H1 (cell line): ENCODE data around the gene FAM167B. TPM values are rescaled to one million over a fixed set of nuclear protein-coding genes. Genes with fewer than 3 reads are reported as not detected.

Experiments
- CTCF ChIA-PET: fragments of 300-600 bp; sonication (Branson Sonifier 250); formaldehyde crosslinking; loops from one replicate; lab custom pipeline; 2021; ENCODE audit not compliant: partially characterized antibody; lab: Charles Lee
- POLR2A ChIA-PET: fragments of 300-600 bp; sonication (Branson Sonifier 250); formaldehyde crosslinking; loops from one replicate; lab custom pipeline; 2021; ENCODE audit warnings: inconsistent platforms; ENCODE audit not compliant: partially characterized antibody; lab: Charles Lee
- DNase-seq, 2 experiments: peaks; one replicate each; pipeline versions ENCODE4 v3.0.0 to v3.0.0-alpha.2; 2010 to 2022; ENCODE audit warnings: low spot score in 2 of 2, low read depth in 1 of 2, mixed read lengths in 1 of 2
- FAIRE-seq: peaks from 2 replicates; lab custom pipeline; 2011; peaks lifted over from hg19 to GRCh38; lab: Jason Lieb, UNC
- H2AFZ ChIP-seq: 2 replicates; pipeline ENCODE4 v1.8.1; 2012; ENCODE audit warnings: low read length, inconsistent platforms
- H2AK5ac ChIP-seq: 2 replicates; pipeline ENCODE4 v1.6.1; 2013; ENCODE audit warnings: low read depth, low read length
- H2BK120ac ChIP-seq: replicated peaks from 2 replicates; pipeline ENCODE3; 2013; ENCODE audit warnings: low read depth, low read length, inconsistent platforms
- H2BK12ac ChIP-seq: 2 replicates; pipeline ENCODE4 v1.6.1; 2013; ENCODE audit warnings: low read depth, low read length
- H2BK15ac ChIP-seq: 2 replicates; pipeline ENCODE4 v1.6.1; 2013; ENCODE audit warnings: low read length
- H2BK20ac ChIP-seq: 2 replicates; pipeline ENCODE4 v1.6.1; 2013; ENCODE audit warnings: low read length
- H2BK5ac ChIP-seq: 2 replicates; pipeline ENCODE4 v1.6.1; 2013; ENCODE audit warnings: low read depth, low read length
- H3K14ac ChIP-seq: 2 replicates; pipeline ENCODE4 v1.6.1; 2013; ENCODE audit warnings: inconsistent platforms; ENCODE audit not compliant: insufficient read length
- H3K18ac ChIP-seq: 2 replicates; pipeline ENCODE4 v1.6.1; 2013; ENCODE audit warnings: low read length; ENCODE audit errors: extremely low read depth
- H3K23ac ChIP-seq: 2 replicates; pipeline ENCODE4 v1.6.1; 2013; ENCODE audit warnings: inconsistent platforms; ENCODE audit not compliant: insufficient read length
- H3K23me2 ChIP-seq: 2 replicates; pipeline ENCODE4 v1.6.1; 2013; ENCODE audit warnings: low read depth, low read length
- H3K27ac ChIP-seq: 2 replicates; pipeline ENCODE4 v1.6.1; 2011; ENCODE audit warnings: low read depth, low read length, inconsistent platforms
- H3K27me3 ChIP-seq, 4 experiments: replicated peaks in 1 of 4; 1 replicate in 1 of 4; 2 replicates in 3 of 4; pipeline versions ENCODE4 v1.6.1 to v1.8.1; 2011 to 2013; ENCODE audit warnings: low read length in 3 of 4, mild to moderate bottlenecking in 3 of 4, inconsistent platforms in 2 of 4, mixed read lengths in 2 of 4, moderate library complexity in 1 of 4; ENCODE audit not compliant: control insufficient read depth in 3 of 4, insufficient read depth in 3 of 4; ENCODE audit errors: extremely low read depth in 1 of 4
- H3K36me3 ChIP-seq, 4 experiments: 2 replicates each; pipeline versions ENCODE4 v1.6.1 to v1.8.1; 2011 to 2013; ENCODE audit warnings: mild to moderate bottlenecking in 4 of 4, low read length in 3 of 4, moderate library complexity in 2 of 4, control low read depth in 1 of 4, inconsistent platforms in 1 of 4; ENCODE audit not compliant: insufficient read depth in 4 of 4, control insufficient read depth in 2 of 4
- H3K4ac ChIP-seq: replicated peaks from 2 replicates; pipeline ENCODE3; 2013; ENCODE audit warnings: low read length, low read depth, mixed read lengths, inconsistent platforms; ENCODE audit not compliant: insufficient read length
- H3K4me1 ChIP-seq, 4 experiments: replicated peaks in 1 of 4; 1 replicate in 1 of 4; 2 replicates in 3 of 4; pipeline versions ENCODE4 v1.6.1 to v1.8.1; 2011 to 2013; ENCODE audit warnings: low read length in 3 of 4, inconsistent platforms in 2 of 4, mixed read lengths in 1 of 4; ENCODE audit not compliant: insufficient read depth in 4 of 4, control insufficient read depth in 3 of 4
- H3K4me2 ChIP-seq, 2 experiments: 2 replicates each; pipeline versions ENCODE4 v1.6.1 to v1.8.1; 2011 to 2013; ENCODE audit warnings: low read depth in 2 of 2, low read length in 2 of 2, control low read depth in 1 of 2, inconsistent platforms in 1 of 2, mild to moderate bottlenecking in 1 of 2; ENCODE audit not compliant: insufficient read depth in 1 of 2
- H3K4me3 ChIP-seq, 4 experiments: fragments of 200-600, 300-600 bp in 1 of 4; sonication (generic), shearing (Covaris generic), sonication (Bioruptor Twin) in 1 of 4; 2 replicates each; pipeline versions ENCODE4 v1.5.1 to v1.8.1; 2011 to 2016; ENCODE audit warnings: low read length in 4 of 4, low read depth in 3 of 4, control low read depth in 2 of 4, inconsistent platforms in 2 of 4, mild to moderate bottlenecking in 2 of 4, mixed read lengths in 1 of 4, moderate library complexity in 1 of 4; ENCODE audit not compliant: insufficient read depth in 2 of 4; ENCODE audit errors: extremely low read depth in 1 of 4
- H3K56ac ChIP-seq: replicated peaks from 2 replicates; pipeline ENCODE3; 2013; ENCODE audit warnings: low read depth, mild to moderate bottlenecking, mixed read lengths, low read length, inconsistent platforms; ENCODE audit not compliant: insufficient read length
- H3K79me1 ChIP-seq: 2 replicates; pipeline ENCODE4 v1.6.1; 2013; ENCODE audit warnings: low read depth, low read length, control low read depth
- H3K79me2 ChIP-seq, 2 experiments: 2 replicates each; pipeline versions ENCODE4 v1.6.1 to v1.8.1; 2012 to 2013; ENCODE audit warnings: low read length in 2 of 2, mild to moderate bottlenecking in 2 of 2, inconsistent platforms in 1 of 2; ENCODE audit not compliant: insufficient read depth in 2 of 2, control insufficient read depth in 1 of 2
- H3K9ac ChIP-seq, 4 experiments: replicated peaks in 1 of 4; 1 replicate in 1 of 4; 2 replicates in 3 of 4; pipeline versions ENCODE4 v1.6.1 to v1.8.1; 2011 to 2013; ENCODE audit warnings: low read depth in 3 of 4, low read length in 3 of 4, control low read depth in 2 of 4, mild to moderate bottlenecking in 2 of 4, moderate library complexity in 2 of 4, inconsistent platforms in 1 of 4; ENCODE audit errors: extremely low read depth in 1 of 4
- H3K9me3 ChIP-seq, 2 experiments: 2 replicates each; pipeline versions ENCODE4 v1.6.1 to v1.8.1; 2012 to 2013; ENCODE audit warnings: mild to moderate bottlenecking in 2 of 2, moderate library complexity in 2 of 2, control low read depth in 1 of 2, inconsistent platforms in 1 of 2, low read depth in 1 of 2, low read length in 1 of 2, mixed read lengths in 1 of 2; ENCODE audit not compliant: insufficient read depth in 2 of 2
- H4K20me1 ChIP-seq, 2 experiments: replicated peaks in 1 of 2; 2 replicates each; pipeline versions ENCODE3 to v1.8.1; 2011 to 2013; ENCODE audit warnings: inconsistent platforms in 2 of 2, low read length in 2 of 2, mild to moderate bottlenecking in 1 of 2; ENCODE audit not compliant: insufficient read depth in 2 of 2, control insufficient read depth in 1 of 2
- H4K5ac ChIP-seq: 2 replicates; pipeline ENCODE4 v1.6.1; 2013; ENCODE audit warnings: low read length, low read depth, mixed read lengths, inconsistent platforms; ENCODE audit not compliant: insufficient read length
- H4K8ac ChIP-seq: 2 replicates; pipeline ENCODE4 v1.8.0; 2013; ENCODE audit warnings: mild to moderate bottlenecking, moderate library complexity, low read length, inconsistent platforms; ENCODE audit not compliant: insufficient read depth; ENCODE audit errors: extremely low read depth
- H4K91ac ChIP-seq: replicated peaks from 2 replicates; pipeline ENCODE3; 2013; ENCODE audit warnings: low read length, mixed read lengths, inconsistent platforms; ENCODE audit not compliant: insufficient read length
- CHD1 ChIP-seq: IDR thresholded peaks from 2 replicates; pipeline ENCODE4 v1.6.1; 2012; ENCODE audit warnings: low read depth, low read length, improper control_type of control experiment
- SUZ12 ChIP-seq: fragments of 200-600 bp; sonication (generic); IDR thresholded peaks from 2 replicates; pipeline ENCODE4 v1.6.1; 2012; ENCODE audit warnings: mild to moderate bottlenecking, inconsistent platforms, low read length, moderate library complexity, mixed read lengths
- YY1 ChIP-seq: IDR thresholded peaks from 2 replicates; pipeline ENCODE4 v1.6.1; 2011; ENCODE audit warnings: low read depth, mild to moderate bottlenecking, low read length
- WGBS, 2 experiments: shearing (Covaris generic) in 1 of 2; methylation state at CpG; one replicate each; pipeline versions ENCODE4 v1.1.6 to v1.1.7; 2013 to 2015; ENCODE audit warnings: low lambda C conversion rate in 2 of 2, mixed read lengths in 2 of 2, inconsistent platforms in 1 of 2, low coverage in 1 of 2, missing lambda C conversion rate in 1 of 2; ENCODE audit not compliant: insufficient replicate concordance in 2 of 2, insufficient coverage in 1 of 2, insufficient read length in 1 of 2; ENCODE audit errors: extremely low coverage in 1 of 2, missing lambda C conversion rate in 1 of 2; 5-methylcytosine and 5-hydroxymethylcytosine counted together
- polyA plus RNA-seq, 7 experiments: library from polyadenylated mRNA; depleted of rRNA in 3 of 7; stranded (reverse) in 5 of 7; unstranded in 2 of 7; fragments of >200 nt in 5 of 7; fragments of 200-250 nt in 2 of 7; gene quantifications; 1 replicate in 5 of 7; 2 replicates in 1 of 7; 4 replicates in 1 of 7; pipeline versions ENCODE4 v1.2.1 to v1.2.3, GENCODE V29; 2011 to 2013; ENCODE audit warnings: missing spikeins in 2 of 7, mixed read lengths in 2 of 7
- total RNA-seq: library from RNA; stranded (reverse); fragmentation: NEBNext Ultra II Directional; extraction: Animal tissue kit (Norgen Biotek cat#: 25700); gene quantifications from 2 replicates; pipeline ENCODE4 v1.2.1, GENCODE V29; 2021

The FAM167B gene
- total and polyA plus RNA-seq, 2 of the 8 experiments (the other 6 are each of a cell fraction or from before 2014, with no cell fraction given), result 2.8 to 3.9 TPM

DNA sequence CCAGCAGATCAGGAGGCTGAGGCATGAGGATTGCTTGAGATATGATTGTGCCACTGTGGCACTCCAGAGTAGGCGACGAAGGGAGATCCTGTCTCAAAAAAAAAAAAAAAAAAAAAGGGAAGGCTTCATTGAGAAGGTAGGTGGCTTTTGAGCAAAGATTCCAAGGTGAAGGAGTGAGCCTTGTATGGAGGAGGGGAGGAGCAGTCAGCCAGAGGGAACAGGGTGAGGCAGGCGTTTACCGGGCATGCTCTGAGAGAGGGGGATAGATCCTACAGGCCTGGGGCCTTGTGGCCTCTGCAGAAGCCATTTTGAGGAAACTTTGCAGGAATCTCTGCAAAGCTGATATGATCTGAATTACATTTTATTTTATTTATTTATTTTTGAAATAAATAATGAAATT is 39.7 kb downstream of the FAM167B start:
- Histone ChIP-seq H3K79me1 (no peaks in the 10 kb centered on the region), H3K36me3 (peaks cover 0 to 4% (median 0%) of the 10 kb centered on the region in 4 experiments; a peak in 1 of 8 replicates), H3K23me2 (no peaks in the 10 kb centered on the region), H3K9ac (peak overlapping the region in 1 of 4 experiments; percentile 18; a peak in 1 of 7 replicates), H3K18ac (no peak overlapping the region), H3K4me1 (no peaks in the 10 kb centered on the region; a peak in 1 of 7 replicates), H3K9me3 (no peaks in the 10 kb centered on the region), H2BK20ac (no peak overlapping the region), H4K8ac (no peak overlapping the region), H2BK120ac (no peak overlapping the region), H3K4me2 (no peak overlapping the region), H2AK5ac (no peak overlapping the region), H3K4ac (no peak overlapping the region), H3K4me3 (no peak overlapping the region), H3K14ac (no peak overlapping the region), H3K79me2 (no peaks in the 10 kb centered on the region), H3K56ac (no peak overlapping the region), H4K5ac (no peak overlapping the region), H2AFZ (no peak overlapping the region), H2BK15ac (no peak overlapping the region), H3K27ac (no peak overlapping the region), H4K20me1 (no peaks in the 10 kb centered on the region), H4K91ac (no peak overlapping the region), H2BK5ac (no peak overlapping the region), H2BK12ac (no peak overlapping the region), H3K27me3 (no peaks in the 10 kb centered on the region), H3K23ac (no peak overlapping the region)
- POLR2A ChIA-PET, result interaction anchor here (2.1 kb wide), 1 partner anchor 12 kb away, joined by 8 read pairs; no protein-coding TSS in a partner anchor
- no peak for FAIRE-seq
- CTCF ChIA-PET, result interaction anchor here (0.6 to 6.0 kb wide), 4 partner anchors 38 to 450 kb away, joined by 3 to 34 read pairs (median 4); partner anchors contain the start of genes FAM167B and LCK
- WGBS, 2 experiments, result 85% methylated on average over 4 of the region's 4 CpGs; no CpG with 5 or more reads in 1 of the 2 experiments
- DNase-seq, result no peak
- TF ChIP-seq CHD1 (no peak), YY1 (0 out of 2 replicates have a peak, but pooled peaks have one; percentile 20), SUZ12 (no peak)
